Kidney (tissue), 14 donors: Measurements from ENCODE around the gene SYNDIG1. TPM values are rescaled to one million over a fixed set of nuclear protein-coding genes. Genes with fewer than 3 reads are reported as not detected.

ENCODE experiments used
- DNase-seq, 5 donors: peaks; one replicate each; pipeline ENCODE4 v3.0.0-alpha.2; 2013 to 2020
- FAIRE-seq: peaks from 2 replicates; lab custom pipeline; 2012; peaks lifted over from hg19 to GRCh38; lab: Jason Lieb, UNC
- H3K27ac ChIP-seq, 2 donors: one replicate each; pipeline ENCODE4 v1.7.0; 2013; ENCODE audit warnings: low read depth in 2 of 2, low read length in 2 of 2, inconsistent platforms in 1 of 2
- H3K27me3 ChIP-seq: one replicate; pipeline ENCODE4 v1.7.1; 2013; ENCODE audit warnings: low read length, inconsistent platforms; ENCODE audit not compliant: control insufficient read depth, insufficient read depth
- H3K36me3 ChIP-seq, 3 donors: one replicate each; pipeline versions ENCODE4 v1.7.0 to v1.7.1; 2013; ENCODE audit warnings: low read length in 3 of 3, control low read depth in 1 of 3, inconsistent platforms in 1 of 3; ENCODE audit not compliant: insufficient read depth in 3 of 3, control insufficient read depth in 2 of 3
- H3K4me1 ChIP-seq, 3 donors: one replicate each; pipeline versions ENCODE4 v1.7.0 to v1.7.1; 2013; ENCODE audit warnings: low read length in 3 of 3, inconsistent platforms in 1 of 3, low read depth in 1 of 3; ENCODE audit not compliant: control insufficient read depth in 2 of 3, insufficient read depth in 2 of 3
- H3K4me3 ChIP-seq, 3 donors: one replicate each; pipeline versions ENCODE4 v1.7.0 to v1.8.1; 2013; ENCODE audit warnings: low read length in 3 of 3, control low read depth in 1 of 3, inconsistent platforms in 1 of 3
- H3K9ac ChIP-seq, 3 donors: one replicate each; pipeline versions ENCODE4 v1.7.0 to v1.7.1; 2013; ENCODE audit warnings: low read length in 3 of 3, control low read depth in 1 of 3, inconsistent platforms in 1 of 3
- H3K9me3 ChIP-seq, 3 donors: one replicate each; pipeline versions ENCODE4 v1.7.0 to v1.7.1; 2013; ENCODE audit warnings: low read length in 3 of 3, control low read depth in 1 of 3, inconsistent platforms in 1 of 3; ENCODE audit not compliant: control insufficient read depth in 2 of 3, insufficient read depth in 1 of 3
- CTCF ChIP-seq: IDR thresholded peaks from 3 replicates; pipeline ENCODE4 v1.5.1; 2012; ENCODE audit warnings: mild to moderate bottlenecking, moderate library complexity, borderline replicate concordance; ENCODE audit not compliant: insufficient read depth; ENCODE audit errors: extremely low read depth
- intact Hi-C: fragments of 100-400 bp; cut with DNase I; formaldehyde crosslinking; loops from one replicate; pipeline ENCODE4 v1.11.1; 2022
- polyA plus RNA-seq: library from polyadenylated mRNA; stranded (reverse); fragments of 350-450 nt; fragmentation: Illumina TruSeq; extraction: RNeasy Lipid Tissue Mini Kit (QIAGEN cat#74804); gene quantifications from one replicate; pipeline ENCODE4 v1.2.3, GENCODE V29; 2014; ENCODE audit warnings: low read depth, low replicate concordance; ENCODE audit not compliant: insufficient read depth
- total RNA-seq: library from RNA; stranded (reverse); fragmentation: NEBNext Ultra II Directional; extraction: Animal tissue kit (Norgen Biotek cat#: 25700); gene quantifications from one replicate; pipeline ENCODE4 v1.2.1, GENCODE V29; 2021
- donor health status: control.
- donor health status: control.
- donor health status: control.
- donor health status: control.
- donor health status: control.
- donor health status: DM: yes; HTN: yes; CAD: no.
- donor health status: Normal renal cell carcinoma (clear cell type).

Gene SYNDIG1
- total and polyA plus RNA-seq, 2 donors from 2014 or later: 5.4 to 8.2 TPM

GRCh38 chr20:24492031-24492607, 22.7 kb downstream of the SYNDIG1 start:
- intact Hi-C loops: no loop called here
- Histone ChIP-seq H3K27ac (no peak overlapping the region), H3K9me3 (peaks cover 0 to 2% (median 0%) of the 10 kb centered on the region in 3 donors), H3K9ac (no peak overlapping the region), H3K36me3 (peaks cover 0 to 4% (median 4%) of the 10 kb centered on the region in 3 donors), H3K4me1 (no peaks in the 10 kb centered on the region), H3K4me3 (no peak overlapping the region), H3K27me3 (no peaks in the 10 kb centered on the region)
- TF ChIP-seq CTCF: no peak
- no peak for DNase-seq
- FAIRE-seq: no peak

- Histone ChIP-seq H3K4me3 (no peak overlapping the region), H3K4me1 (no peaks in the 10 kb centered on the region), H3K27me3 (no peaks in the 10 kb centered on the region), H3K36me3 (peaks cover 0 to 4% (median 4%) of the 10 kb centered on the region in 3 donors), H3K27ac (no peak overlapping the region), H3K9ac (no peak overlapping the region), H3K9me3 (peaks cover 0 to 2% (median 0%) of the 10 kb centered on the region in 3 donors)
- FAIRE-seq: no peak
- TF ChIP-seq CTCF: no peak
- intact Hi-C loops: no loop called here
- no peak for DNase-seq
These were observed 23.3 kb downstream of the SYNDIG1 start for GRCh38 chr20:24492698-24493097.

- no peak for TF ChIP-seq CTCF
- no peak for FAIRE-seq
These were observed 23.8 kb downstream of the SYNDIG1 start for GRCh38 chr20:24493181-24493580.

More at GRCh38 chr20:24493181-24493580, 23.8 kb downstream of the SYNDIG1 start:
- no peaks in the 10 kb centered on the region for H3K27me3 ChIP-seq
- peaks cover 0 to 4% (median 4%) of the 10 kb centered on the region in 3 donors for H3K36me3 ChIP-seq
- H3K4me3 ChIP-seq: no peak overlapping the region
- H3K9me3 ChIP-seq: peaks cover 0 to 2% (median 0%) of the 10 kb centered on the region in 3 donors
- no peak overlapping the region for H3K27ac ChIP-seq
- no peak for DNase-seq
- no peaks in the 10 kb centered on the region for H3K4me1 ChIP-seq
- intact Hi-C loops: no loop called here
- no peak overlapping the region for H3K9ac ChIP-seq
